ENCODE data around the gene UBD.

The UBD gene

DNA sequence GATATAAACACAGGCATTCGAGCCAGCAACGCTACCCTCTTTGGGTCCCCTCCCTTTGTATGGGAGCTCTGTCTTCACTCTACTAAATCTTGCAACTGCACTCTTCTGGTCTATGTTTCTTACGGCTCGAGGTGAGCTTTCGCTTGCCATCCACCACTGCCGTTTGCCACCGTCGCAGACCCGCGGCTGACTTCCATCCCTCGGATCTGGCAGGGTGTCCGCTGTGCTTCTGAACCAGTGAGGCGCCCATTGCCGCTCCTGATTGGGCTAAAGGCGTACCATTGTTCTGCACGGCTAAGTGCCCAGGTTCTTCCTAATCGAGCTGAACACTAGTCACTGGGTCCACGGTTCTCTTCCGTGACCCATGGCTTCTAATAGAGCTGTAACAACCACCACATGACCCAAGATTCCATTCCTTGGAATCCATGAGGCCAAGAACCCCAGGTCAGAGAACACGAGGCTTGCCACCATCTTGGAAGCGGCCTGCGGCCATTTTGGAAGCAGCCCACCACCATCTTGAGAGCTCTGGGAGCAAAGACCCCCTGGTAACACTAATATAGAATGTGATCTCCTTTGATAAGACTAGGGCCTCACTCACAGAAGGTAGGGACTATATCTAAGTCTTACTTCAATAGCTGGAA lies 973 bp downstream of the UBD start:
- no peak for DNase-seq

DNA sequence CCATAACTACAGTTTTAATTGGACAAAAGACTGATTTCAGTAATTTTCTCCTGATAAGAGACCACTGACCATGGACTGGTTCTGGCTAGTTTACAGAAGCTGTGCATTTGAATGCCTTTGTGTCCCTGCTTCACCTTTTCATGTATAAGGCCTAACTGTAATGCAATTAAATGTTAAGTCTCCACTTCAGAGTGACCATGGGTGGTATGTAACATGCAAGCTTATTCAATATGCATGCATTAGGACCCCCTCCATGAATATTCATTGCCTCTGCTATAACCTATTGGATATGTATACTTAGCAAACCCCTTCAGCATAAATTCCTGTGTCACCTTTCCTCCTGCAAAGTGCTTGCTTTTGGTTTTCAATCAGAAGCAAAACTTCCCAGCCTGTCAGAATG lies 2.2 kb downstream of the UBD start:
- no peak for DNase-seq

DNA sequence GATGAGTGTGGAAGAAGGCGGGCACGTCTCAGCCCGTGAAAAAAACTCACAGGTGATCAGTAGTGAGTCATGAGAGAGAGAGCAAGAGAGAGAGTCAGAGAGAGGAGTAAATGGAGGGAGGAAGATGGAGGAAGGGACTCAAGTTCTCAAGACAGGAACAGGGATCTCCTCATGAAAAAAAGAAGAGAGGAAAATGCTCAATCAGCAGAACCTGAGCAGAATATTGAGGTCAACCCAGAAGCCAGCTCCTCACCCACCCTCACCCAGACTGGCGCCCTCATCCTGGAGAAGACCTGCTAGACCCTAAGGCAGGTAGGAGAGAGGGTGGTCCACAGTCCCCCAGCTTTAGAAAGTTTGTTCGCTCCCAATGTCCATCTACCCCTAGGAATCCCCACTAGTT lies 4.8 kb downstream of the UBD start:
- DNase-seq, result no peak

DNA sequence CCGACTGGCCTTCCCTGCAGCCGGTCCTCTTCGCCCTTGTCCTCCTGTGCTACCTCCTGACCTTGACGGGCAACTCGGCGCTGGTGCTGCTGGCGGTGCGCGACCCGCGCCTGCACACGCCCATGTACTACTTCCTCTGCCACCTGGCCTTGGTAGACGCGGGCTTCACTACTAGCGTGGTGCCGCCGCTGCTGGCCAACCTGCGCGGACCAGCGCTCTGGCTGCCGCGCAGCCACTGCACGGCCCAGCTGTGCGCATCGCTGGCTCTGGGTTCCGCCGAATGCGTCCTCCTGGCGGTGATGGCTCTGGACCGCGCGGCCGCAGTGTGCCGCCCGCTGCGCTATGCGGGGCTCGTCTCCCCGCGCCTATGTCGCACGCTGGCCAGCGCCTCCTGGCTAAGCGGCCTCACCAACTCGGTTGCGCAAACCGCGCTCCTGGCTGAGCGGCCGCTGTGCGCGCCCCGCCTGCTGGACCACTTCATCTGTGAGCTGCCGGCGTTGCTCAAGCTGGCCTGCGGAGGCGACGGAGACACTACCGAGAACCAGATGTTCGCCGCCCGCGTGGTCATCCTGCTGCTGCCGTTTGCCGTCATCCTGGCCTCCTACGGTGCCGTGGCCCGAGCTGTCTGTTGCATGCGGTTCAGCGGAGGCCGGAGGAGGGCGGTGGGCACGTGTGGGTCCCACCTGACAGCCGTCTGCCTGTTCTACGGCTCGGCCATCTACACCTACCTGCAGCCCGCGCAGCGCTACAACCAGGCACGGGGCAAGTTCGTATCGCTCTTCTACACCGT lies 6.1 kb downstream of the UBD start:
- no peak for DNase-seq

DNA sequence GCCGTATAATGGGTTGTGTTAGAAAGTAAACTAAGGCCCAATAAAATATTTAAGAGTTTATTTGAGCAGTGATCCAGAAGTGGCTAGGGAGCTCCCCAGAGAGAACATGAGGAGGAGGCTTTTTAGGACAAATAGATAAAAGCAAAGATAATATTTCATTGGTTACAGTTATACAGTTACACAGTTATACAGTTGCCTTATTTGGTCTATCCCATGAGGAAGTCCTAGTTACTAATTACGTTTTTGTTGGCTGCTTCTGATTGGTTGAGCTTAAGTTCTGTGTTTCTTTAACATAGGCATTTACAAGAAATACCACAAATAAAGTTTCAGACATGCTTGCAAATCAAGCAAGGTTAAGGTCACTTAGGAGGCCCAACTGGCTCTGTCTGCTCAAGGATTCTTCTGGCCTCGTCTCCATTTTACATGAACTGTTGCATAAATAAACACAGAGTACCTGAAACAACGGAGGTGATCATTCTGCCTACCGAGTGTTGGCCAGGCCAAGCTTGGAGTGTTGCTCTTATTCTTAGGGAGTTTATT lies 7.0 kb downstream of the UBD start:
- no peak for DNase-seq

DNA sequence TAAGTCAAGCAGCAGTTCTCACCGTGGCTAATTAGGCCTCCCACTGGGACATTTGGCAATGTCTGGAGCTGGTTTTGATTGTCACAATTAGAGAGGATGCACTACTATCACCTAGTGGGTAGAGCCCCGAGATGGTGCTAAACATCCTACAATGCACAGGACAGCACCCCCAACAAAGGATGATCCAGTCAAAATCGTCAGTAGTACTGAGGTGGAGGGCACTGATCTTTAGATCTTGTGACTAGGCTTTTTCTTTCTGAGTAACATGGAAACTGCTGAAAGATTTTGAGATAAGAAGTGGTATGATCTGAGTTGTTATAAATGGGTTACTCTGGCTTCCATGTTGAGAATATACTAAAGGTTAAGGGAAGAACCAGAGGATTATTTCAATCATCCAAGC lies 12.0 kb downstream of the UBD start:
- DNase-seq, result no peak

DNA sequence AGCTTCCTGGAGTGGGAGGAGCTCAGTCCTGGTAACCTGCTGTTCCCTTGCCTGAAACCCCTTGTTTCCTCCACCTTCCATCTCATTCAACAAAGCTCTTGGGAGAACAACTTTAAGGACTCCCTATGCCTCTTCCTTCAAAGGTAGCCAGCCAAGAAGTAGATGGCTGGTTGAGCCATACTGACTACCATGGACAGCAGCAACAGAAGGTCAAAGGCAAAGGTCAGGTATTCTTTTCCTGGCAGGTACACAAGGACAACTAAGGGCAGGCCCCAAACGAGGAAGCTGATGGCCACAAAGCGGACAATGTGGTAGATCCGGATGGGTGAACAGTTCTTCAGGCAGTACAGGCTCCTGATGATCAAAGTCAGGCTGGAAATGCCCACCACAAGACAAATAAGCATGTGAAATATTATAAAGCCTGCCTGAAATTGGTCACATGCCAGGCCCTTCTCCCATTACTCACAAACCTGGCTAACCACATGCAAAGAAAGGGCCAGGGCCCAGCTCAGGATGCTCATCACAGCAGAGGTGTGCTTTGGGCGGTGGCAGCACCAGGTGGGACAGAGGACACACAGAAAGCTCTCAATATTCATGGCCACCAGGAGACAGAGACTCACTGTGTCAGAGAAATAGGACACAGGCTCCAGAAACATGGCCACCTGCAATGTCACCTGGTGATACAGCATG lies 21.7 kb downstream of the UBD start:
- no peak for DNase-seq

DNA sequence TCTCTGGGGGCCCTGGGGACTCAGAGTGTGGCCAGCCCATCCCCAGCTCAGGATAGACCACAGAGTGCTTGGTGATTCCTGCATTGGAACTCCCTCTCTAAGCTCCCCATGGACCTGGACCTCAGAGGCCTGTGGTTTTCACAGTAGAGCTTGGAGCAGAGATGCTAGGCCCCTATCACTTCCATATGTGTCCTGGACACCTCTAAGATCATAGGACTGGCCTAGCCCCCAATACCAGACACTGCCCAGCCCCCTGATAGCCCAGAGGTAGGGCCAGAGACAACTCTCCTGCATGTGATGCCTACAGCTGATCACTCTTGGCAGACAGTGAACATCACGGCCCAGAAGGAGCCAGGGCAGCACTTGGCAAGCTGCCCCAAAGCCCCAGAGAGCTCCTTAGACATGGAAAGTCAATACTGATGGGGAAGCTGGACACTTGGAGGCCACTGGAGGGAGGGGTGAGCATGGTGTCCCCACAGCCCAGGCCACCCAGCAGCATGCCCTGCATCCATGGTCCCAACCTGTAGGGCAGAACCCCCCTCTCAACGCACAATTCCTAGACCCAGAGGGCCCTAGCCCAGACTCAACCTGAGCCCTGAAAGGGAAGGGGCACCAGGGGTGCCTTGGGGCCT lies 27.1 kb downstream of the UBD start:
- no peak for DNase-seq

DNA sequence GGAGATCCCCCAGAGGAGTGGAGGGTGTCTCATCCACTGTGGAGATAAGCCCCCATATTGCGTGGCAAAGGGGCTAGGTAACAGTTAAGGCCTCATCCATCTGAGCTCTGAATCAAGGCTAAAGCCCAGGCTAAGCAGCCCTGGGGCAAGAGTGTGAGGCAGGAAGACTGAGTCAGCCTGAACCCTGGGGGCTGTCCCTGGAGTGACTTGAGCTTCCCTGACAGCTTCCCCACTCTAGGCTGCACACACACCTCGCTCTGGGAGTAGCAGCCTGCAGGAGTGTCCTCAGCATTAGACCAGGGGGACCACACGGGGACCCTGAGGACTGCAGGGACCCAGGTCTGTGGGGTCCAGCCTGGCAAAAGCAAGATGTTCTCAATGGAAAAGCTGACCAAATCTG lies 27.9 kb downstream of the UBD start:
- DNase-seq, result no peak

DNA sequence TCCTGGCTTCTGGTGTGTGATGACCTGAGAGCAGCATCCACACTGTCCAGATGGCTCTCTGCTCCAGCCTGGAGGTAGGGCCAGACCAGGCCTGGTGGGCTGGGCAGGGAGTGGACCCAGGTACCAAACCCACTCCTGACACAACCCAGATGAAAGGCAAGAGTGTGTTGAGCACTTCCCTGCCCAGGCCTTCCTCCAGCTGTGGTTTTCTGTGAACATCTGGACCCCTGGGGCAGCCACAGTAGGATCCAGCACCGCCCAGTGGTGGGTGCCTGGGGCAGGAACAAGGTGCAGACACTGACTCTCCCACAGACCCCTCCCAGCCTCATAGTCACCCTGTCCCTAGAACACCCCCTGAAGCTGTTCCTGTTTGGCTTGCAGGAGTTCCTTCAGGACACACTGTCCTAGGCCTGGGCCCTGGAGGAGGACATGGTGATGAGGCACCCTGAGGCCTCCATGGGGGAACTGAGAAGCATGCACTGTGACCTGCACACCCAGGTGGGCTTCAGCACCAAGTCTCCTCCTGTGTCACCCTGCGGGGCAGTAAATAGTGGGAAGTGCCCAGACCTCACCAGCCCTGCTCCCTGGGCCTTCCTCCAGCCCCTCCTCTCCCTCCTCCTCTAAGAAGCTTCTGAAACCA lies 28.7 kb downstream of the UBD start:
- no peak for DNase-seq

DNA sequence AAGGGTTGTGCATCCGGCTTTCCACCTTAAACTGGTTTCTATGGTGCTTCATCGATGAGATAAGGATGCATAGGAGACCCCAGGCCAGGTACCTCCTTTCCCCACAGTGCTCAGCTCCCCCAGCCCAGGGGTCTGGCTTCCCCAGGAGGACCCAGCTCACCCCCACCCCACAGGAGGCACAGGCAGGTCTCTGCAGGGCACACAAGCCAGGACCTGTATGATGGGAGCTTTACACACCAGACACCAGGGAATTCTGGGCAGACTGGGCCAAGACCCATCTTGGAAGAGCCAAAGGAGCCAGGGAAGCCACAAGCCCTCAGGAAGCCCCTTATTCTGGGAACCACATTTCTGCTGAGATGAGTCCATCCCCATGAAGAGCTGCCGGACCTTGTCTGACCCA lies 29.6 kb downstream of the UBD start:
- no peak for DNase-seq

DNA sequence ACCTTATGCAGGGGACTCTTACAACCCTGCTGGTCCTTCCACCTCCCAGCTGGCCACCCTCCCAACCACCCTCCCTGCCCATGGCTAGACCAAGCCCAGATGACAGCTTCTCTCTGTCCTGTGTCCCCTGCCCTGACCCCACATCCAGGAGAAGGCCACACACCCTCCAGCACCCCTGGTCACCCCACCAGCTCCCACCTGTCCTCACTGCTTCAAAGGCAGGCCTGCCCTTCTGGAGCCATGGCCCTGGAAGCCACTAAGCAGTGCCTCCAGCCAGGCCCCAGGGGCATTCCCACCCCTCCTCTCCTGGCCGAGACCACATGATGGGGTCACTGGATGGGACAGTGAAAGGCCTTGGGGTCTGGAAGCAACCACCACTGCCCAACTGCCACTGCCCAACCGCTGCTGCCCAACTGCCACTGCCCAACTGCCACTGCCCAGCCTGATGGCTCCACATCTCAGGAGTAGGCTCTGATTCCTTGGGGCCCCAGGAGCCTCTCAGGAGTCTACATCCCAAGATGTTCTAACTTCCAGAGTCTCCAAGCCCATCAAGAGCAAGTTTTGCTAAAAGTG lies 30.5 kb downstream of the UBD start:
- no peak for DNase-seq

DNA sequence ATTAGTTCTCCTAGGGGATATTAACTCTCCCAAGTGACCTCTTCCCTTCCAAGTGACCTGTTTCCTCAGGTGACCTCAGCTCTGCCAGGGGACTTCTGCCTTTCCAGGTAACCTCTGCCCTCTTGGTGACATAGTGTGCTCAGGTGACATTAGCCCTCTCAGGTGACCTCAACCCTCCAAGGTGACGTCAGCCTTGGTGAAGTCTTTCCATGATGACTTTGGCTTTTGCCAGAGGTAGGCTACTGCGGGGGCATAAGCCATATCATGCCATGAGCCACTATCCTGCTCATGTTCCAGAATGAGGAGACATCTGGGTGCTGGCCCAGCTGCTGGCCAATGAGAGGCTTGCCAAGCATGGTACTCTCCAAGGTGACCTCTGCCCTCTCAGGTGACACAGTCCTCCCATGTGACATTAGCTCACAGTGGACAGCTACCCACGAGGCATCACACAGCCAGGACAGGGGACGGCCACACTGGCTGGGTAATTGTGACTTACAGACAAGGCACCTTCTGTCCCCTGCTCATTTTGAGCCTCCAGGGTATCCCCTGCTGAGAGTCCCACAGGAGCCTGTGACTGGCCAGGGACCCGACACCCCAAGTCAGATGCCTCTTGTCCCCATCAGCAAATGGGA lies 31.1 kb downstream of the UBD start:
- no peak for DNase-seq

DNA sequence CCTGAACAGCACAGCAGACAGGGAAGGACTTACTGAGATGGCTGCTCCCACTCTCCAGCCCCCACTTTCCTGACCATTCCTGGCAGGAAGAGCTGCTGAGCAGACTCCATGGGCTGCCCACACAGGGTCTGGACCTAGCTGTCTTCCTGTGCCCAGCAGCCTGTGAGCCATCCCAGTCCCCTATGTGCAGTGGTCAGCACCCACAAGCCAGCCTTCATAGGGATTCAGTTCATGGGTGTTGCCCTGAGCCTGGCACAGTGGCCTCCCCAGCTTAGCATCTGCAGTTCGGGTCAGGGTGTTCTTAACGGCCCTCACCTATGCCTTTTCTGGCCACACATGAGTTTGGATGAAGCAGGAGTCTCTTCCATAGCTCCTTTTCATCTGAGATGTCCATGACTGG lies 32.0 kb downstream of the UBD start:
- DNase-seq, result no peak

DNA sequence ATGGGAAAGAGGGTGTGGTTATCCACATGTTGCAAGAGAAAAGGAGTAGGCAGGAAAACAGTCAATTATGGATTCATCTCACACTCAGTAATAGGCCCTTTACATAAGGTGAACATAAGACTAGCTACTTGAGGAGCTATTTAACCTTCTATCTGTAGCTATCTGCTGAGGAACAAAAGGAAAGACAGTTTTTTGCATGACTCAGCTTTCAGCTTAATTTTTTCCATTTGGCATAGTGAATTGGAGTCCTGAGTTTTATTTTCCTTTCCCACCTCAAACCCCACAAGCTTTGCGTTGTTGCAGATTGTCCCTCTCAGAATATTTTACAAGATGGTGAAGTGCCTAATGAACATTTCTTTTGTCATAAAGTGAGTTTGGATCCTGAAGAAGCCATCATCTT lies 32.4 kb downstream of the UBD start:
- DNase-seq, result no peak

DNA sequence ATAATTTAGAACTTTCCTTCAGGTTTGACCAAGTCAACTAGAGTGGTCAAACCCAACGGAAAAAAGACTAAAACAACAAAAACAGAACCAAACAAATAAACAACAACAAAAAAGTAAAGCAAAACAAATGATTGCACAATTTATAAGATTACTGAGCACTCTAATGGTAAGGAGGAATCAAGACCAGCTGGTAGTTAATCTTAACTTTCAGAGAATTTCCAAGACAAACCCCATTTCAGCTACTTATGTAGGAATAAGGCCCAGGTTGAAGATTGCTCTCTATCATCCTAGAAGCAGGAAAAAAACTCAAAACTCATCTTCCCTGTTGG lies 34.3 kb downstream of the UBD start:
- no peak for DNase-seq

DNA sequence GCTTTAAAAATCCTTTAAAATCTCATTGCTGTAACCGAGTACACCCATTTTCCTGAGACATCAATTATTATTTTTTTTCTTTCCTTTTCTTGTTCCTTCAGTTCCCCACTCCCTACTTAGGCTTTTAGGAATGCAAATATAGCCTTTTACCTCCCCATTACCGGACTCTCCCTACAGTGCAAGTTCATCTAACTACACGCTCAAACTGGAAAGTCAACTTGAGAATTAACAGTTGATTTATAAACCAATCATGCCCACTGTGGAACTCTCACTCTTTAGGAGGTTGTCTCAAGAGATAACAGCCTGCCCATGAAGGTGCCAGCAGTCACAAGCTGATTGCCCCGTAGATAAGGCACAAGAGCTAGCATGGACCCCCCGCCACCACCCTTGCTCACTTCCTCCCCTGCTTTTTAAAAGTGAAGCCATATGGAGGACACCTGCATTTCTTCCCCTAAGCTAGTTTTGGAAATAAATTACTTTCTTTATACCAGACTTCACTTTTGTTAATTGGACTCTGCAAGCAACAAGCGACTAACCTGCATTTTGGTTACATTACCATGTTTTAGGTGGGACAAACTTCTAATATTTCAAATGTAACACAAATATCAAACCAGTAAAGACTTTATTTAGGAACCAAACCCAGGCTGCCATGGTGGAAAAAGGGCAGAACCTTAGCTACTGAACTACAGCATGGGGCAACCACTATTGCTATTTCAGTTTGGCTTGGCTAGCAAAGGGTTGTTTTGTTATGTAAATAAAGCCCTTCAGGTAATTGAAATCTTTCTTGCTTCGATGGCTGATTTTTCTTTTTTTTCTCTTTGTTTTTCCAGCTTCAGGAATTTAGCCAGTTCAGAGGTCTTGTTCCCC lies 34.9 kb downstream of the UBD start:
- no peak for DNase-seq

DNA sequence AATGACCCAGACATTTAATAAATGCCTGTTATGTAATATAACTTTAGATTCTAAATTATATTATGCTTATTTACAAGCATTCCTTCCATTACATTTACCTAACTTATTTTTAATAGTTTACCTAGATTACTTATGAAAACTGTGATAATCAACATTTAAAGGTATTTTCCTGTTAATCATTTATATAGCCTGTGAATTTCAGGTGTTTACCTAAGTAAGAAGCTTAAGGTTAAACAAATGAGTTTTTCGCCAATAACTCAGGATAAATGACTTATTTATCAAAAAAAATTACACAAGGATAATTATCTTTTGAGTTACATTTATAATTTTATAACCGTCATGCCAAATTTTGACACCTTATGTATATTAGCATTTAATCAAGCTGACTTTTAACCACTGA lies 35.5 kb downstream of the UBD start:
- no peak for DNase-seq

DNA sequence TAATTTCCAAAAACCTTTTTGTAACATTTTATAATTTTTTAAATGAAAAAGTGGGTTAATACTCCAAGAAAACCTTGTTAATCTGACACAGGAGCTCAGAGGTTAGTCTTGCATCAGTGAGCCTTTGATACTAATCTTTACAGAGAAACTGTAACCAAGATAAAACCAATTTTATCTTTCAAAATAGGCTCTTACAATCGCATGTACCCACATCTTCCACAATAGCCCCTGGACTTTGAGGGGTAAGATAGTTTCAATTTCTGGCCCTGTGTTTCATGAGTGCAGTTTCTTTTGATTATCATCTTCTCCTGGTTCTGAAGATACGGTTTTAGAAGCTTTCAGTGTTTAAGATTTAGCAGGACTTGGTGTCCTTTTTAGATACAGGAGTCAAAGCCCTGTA lies 37.3 kb downstream of the UBD start:
- no peak for DNase-seq

DNA sequence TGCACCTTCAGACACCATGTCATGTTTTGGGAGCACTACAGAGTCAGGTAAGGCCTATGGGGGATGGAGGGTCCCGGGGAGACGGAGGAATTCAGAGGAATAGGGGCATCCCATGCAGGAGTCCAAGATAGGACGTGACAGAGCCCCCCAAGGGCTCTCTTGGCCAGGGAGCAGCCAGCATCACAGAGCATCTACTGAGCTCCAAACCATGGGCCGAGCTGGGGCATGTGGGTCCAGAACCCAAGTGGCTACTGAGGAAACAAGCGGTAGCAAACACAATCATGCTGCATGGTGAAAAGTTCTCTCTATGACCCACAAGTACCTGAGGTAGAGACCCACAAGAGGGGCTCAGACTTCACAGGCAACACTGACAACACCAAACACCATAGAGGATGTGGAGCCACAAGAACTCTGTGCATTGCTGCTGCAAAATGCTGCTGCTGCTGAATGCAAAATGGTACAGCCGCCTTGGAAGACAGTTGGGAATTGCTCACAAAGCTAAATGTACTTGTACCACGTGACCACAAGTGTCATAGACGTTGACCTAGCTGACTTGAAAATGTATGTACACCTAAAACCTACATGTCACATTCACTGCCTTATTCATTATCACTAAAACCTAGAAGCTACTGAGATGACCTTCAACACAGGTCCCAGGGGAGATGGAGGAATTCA lies 38.4 kb downstream of the UBD start:
- DNase-seq, result no peak

DNA sequence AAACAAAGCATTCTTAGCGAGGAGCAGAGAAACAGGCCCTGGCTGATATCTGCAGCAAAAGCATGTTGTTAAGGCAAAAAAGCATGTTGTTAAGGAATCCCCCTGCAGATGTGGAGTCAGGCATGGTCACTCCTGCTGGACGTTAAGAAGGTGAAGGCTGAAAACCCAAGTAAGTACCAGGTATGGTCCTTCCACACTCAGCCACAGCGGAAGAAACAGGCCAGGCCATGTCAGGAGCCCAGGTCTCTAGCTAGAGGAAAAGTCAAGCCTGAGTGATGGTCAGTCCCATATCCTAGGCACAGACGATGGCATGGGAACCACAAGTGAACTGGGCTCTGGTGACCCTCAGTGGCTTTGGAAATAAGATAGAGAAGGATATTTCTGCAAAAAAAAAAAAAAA lies 39.3 kb downstream of the UBD start:
- no peak for DNase-seq
